GM20000 (cell line): ENCODE results near the gene TWIST2.

Experiments
- DNase-seq: peaks from one replicate; pipeline ENCODE4 v3.0.0; 2012; ENCODE audit warnings: low spot score
- CTCF ChIP-seq: IDR thresholded peaks from 2 replicates; pipeline ENCODE4 v1.5.1; 2012; ENCODE audit warnings: mild to moderate bottlenecking, control low read depth; ENCODE audit errors: extremely low read depth, missing control alignments

TWIST2 gene

GRCh38 chr2:238873381-238873801, 25.5 kb downstream of the TWIST2 start:
- DNase-seq, result no peak
- TF ChIP-seq CTCF, result no peak

DNA sequence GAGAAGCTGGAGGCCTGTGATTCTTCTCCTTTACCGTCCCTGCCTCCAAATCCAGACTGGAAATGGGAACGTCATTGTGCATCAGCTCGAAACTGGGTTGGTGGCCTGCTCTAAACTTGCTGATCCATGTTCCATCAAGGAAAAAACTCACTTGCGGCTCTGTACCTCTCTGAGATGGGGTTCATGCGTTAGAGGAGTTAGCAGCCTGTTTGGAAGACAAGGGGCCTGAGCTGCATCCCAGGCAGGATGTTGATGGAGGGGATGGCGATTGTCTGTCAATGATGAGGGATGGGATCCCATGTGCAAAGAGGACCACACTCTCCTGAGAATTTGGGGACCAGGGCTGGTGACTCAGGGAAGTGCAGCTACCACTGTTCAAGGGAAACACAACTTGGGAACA, 26.0 kb downstream of the TWIST2 start:
- no peak for TF ChIP-seq CTCF
- no peak for DNase-seq

- DNase-seq, result no peak
Measured at GRCh38 chr2:238874330-238875050, 26.6 kb downstream of the TWIST2 start.

GRCh38 chr2:238875101-238875470, 27.2 kb downstream of the TWIST2 start:
- no peak for TF ChIP-seq CTCF
- DNase-seq, result no peak

More at GRCh38 chr2:238874330-238875050, 26.6 kb downstream of the TWIST2 start:
- no peak for TF ChIP-seq CTCF

DNA sequence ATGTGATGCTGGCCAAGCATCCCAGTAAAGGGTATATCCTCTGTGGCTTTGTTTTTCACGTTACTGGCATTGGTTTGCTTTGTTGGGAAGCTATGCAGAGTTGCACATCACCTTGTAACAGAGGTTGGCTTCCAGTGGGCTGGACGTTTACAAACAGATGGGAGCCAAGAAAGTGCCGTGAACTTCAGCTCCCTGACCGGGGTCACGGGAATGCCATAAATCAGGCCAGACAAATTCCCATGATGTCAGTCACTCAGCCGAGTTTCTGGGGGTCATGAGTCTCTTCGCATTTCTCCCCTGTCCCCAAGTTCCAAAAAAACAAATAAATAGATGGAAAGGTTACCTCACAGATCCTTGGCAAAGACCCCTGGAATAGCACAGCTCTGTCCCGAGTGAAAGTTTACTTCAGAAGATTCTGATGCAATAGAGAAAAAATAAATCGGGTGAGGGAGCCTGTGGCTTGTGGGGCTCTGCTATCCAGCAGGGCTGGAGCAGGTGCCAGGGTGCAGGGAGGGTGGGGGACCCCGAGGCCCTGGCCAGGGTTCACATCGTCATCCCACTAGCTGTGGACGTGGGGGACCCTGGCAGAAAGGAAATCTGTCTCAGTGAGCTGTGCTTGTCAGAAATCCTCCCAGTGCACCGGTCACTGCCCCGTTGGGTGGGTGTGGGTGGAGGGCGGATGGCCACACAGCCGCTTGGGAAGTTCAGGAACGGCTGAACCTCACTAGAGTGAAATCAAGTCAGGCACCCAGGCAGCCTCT, 27.8 kb downstream of the TWIST2 start:
- DNase-seq, result no peak
- TF ChIP-seq CTCF, result no peak

- no peak for TF ChIP-seq CTCF
- DNase-seq, result no peak
Measured at GRCh38 chr2:238876232-238876630, 28.3 kb downstream of the TWIST2 start.

- no peak for TF ChIP-seq CTCF
- no peak for DNase-seq
Measured at GRCh38 chr2:238878051-238878735, 30.3 kb downstream of the TWIST2 start.
